Nephron (organoid): Measurements from ENCODE around the gene NCAPD2.
A peak's percentile ranks its signal among the peaks of the same experiment; 100 is the strongest.

Experiments used
- H3K27ac Mint-ChIP-seq, 3 experiments: 2 replicates each; pipeline ENCODE4 v1.8.0; 2020; ENCODE audit warnings: mixed read lengths in 3 of 3, mild to moderate bottlenecking in 2 of 3, moderate library complexity in 1 of 3
- H3K27me3 Mint-ChIP-seq: 2 replicates; pipeline ENCODE4 v1.8.0; 2021; ENCODE audit warnings: low read depth, mild to moderate bottlenecking, moderate library complexity, mixed read lengths
- H3K36me3 Mint-ChIP-seq: 2 replicates; pipeline ENCODE4 v1.8.0; 2020; ENCODE audit warnings: low read depth, mixed read lengths
- H3K4me1 Mint-ChIP-seq: 2 replicates; pipeline ENCODE4 v1.8.0; 2020; ENCODE audit warnings: mixed read lengths
- H3K4me3 Mint-ChIP-seq, 3 experiments: 2 replicates each; pipeline ENCODE4 v1.8.0; 2020; ENCODE audit warnings: mild to moderate bottlenecking in 3 of 3, mixed read lengths in 3 of 3, moderate library complexity in 2 of 3
- H3K9me3 Mint-ChIP-seq: 2 replicates; pipeline ENCODE4 v1.8.0; 2020; ENCODE audit warnings: mixed read lengths
- CTCF ChIP-seq, 3 experiments: fragments of 200-600 bp; sonication (generic); IDR thresholded peaks; one replicate each; pipeline ENCODE4 v1.5.0; 2021; ENCODE audit warnings: antibody characterized with exemption in 3 of 3; ENCODE audit not compliant: unreplicated experiment in 3 of 3

NCAPD2 gene

GRCh38 chr12:6569786-6570185 lies 75.9 kb downstream of the NCAPD2 start:
- TF ChIP-seq CTCF (IDR thresholded peaks at IDR 0.05; ENCODE audit: unreplicated experiment in 3 of 3) = no peak
- Mint-ChIP-seq H3K9me3 (no peaks in the 10 kb centered on the region), H3K27ac (peak overlapping the region; percentile 57 to 60 (median 60)), H3K4me3 (peak overlapping the region; percentile 81 to 100 (median 100)), H3K36me3 (peaks cover 72% of the 10 kb centered on the region), H3K27me3 (peaks cover 4% of the 10 kb centered on the region), H3K4me1 (peaks cover 34% of the 10 kb centered on the region)

GRCh38 chr12:6570264-6570887 lies 76.5 kb downstream of the NCAPD2 start:
- peak; percentile 32 to 42 (median 39) for TF ChIP-seq CTCF (IDR thresholded peaks at IDR 0.05; ENCODE audit: unreplicated experiment in 3 of 3)
- Mint-ChIP-seq H3K27ac (peak overlapping the region; percentile 57 to 60 (median 60)), H3K27me3 (peaks cover 4% of the 10 kb centered on the region), H3K9me3 (no peaks in the 10 kb centered on the region), H3K4me3 (peak overlapping the region; percentile 81 to 100 (median 100)), H3K36me3 (peaks cover 74% of the 10 kb centered on the region), H3K4me1 (peaks cover 37% of the 10 kb centered on the region)

- Mint-ChIP-seq H3K27ac (peak overlapping the region in 1 of 3 experiments; percentile 59), H3K4me3 (no peak overlapping the region), H3K9me3 (no peaks in the 10 kb centered on the region), H3K4me1 (peaks cover 29% of the 10 kb centered on the region), H3K27me3 (peaks cover 2% of the 10 kb centered on the region), H3K36me3 (peaks cover 77% of the 10 kb centered on the region)
- no peak for TF ChIP-seq CTCF (IDR thresholded peaks at IDR 0.05; ENCODE audit: unreplicated experiment in 3 of 3)
Measured at GRCh38 chr12:6573001-6573400, 79.1 kb downstream of the NCAPD2 start.

GRCh38 chr12:6574576-6575295 lies 80.8 kb downstream of the NCAPD2 start:
- H3K9me3 Mint-ChIP-seq = no peaks in the 10 kb centered on the region
- peaks cover 77% of the 10 kb centered on the region for H3K36me3 Mint-ChIP-seq
- peak overlapping the region in 1 of 3 experiments; percentile 53 for H3K4me3 Mint-ChIP-seq
- H3K27me3 Mint-ChIP-seq = no peaks in the 10 kb centered on the region
- H3K4me1 Mint-ChIP-seq = peaks cover 25% of the 10 kb centered on the region
- peak overlapping the region in 1 of 3 experiments; percentile 75 for H3K27ac Mint-ChIP-seq
- TF ChIP-seq CTCF (IDR thresholded peaks at IDR 0.05; ENCODE audit: unreplicated experiment in 3 of 3) = no peak

- no peak for TF ChIP-seq CTCF (IDR thresholded peaks at IDR 0.05; ENCODE audit: unreplicated experiment in 3 of 3)
- Mint-ChIP-seq H3K36me3 (peaks cover 73% of the 10 kb centered on the region), H3K4me1 (peaks cover 25% of the 10 kb centered on the region), H3K9me3 (no peaks in the 10 kb centered on the region), H3K27me3 (no peaks in the 10 kb centered on the region), H3K4me3 (peak overlapping the region in 1 of 3 experiments; percentile 19), H3K27ac (peak overlapping the region in 1 of 3 experiments; percentile 29)
Measured at GRCh38 chr12:6575648-6576047, 81.7 kb downstream of the NCAPD2 start.
